GM21447 (cell line): ENCODE results near the gene EVA1A.

Source experiments
- ATAC-seq: cut with Tn5 transposase; IDR thresholded peaks from one replicate; pipeline ENCODE4 v1.9.1; 2021; ENCODE audit not compliant: unreplicated experiment

The EVA1A gene

GRCh38 chr2:75592030-75592429, 31.3 kb upstream of the EVA1A start:
- no peak for ATAC-seq

GRCh38 chr2:75589391-75590105, 28.8 kb upstream of the EVA1A start:
- no peak for ATAC-seq

GRCh38 chr2:75587954-75588587, 27.3 kb upstream of the EVA1A start:
- ATAC-seq = no peak

GRCh38 chr2:75586971-75587370, 26.2 kb upstream of the EVA1A start:
- ATAC-seq = no peak

- ATAC-seq = no peak
Measured at GRCh38 chr2:75582840-75583239, 22.1 kb upstream of the EVA1A start.

GRCh38 chr2:75580606-75581005, 19.9 kb upstream of the EVA1A start:
- no peak for ATAC-seq

- ATAC-seq = no peak
Measured at GRCh38 chr2:75580156-75580555, 19.4 kb upstream of the EVA1A start.

- no peak for ATAC-seq
Measured at GRCh38 chr2:75579186-75579585, 18.4 kb upstream of the EVA1A start.

- ATAC-seq = no peak
Measured at GRCh38 chr2:75577280-75577679, 16.5 kb upstream of the EVA1A start.

GRCh38 chr2:75574106-75574505, 13.4 kb upstream of the EVA1A start:
- ATAC-seq = no peak

GRCh38 chr2:75573145-75573878, 12.6 kb upstream of the EVA1A start:
- no peak for ATAC-seq

GRCh38 chr2:75571730-75572430, 11.1 kb upstream of the EVA1A start:
- ATAC-seq = no peak

GRCh38 chr2:75570948-75571729, 10.4 kb upstream of the EVA1A start:
- ATAC-seq = no peak

- no peak for ATAC-seq
Measured at GRCh38 chr2:75570024-75570947, 9.5 kb upstream of the EVA1A start.

- ATAC-seq = no peak
Measured at GRCh38 chr2:75569546-75569945, 8.8 kb upstream of the EVA1A start.

- no peak for ATAC-seq
Measured at GRCh38 chr2:75568174-75568573, 7.4 kb upstream of the EVA1A start.

- ATAC-seq = no peak
Measured at GRCh38 chr2:75565472-75566462, 5.0 kb upstream of the EVA1A start.

- ATAC-seq = no peak
Measured at GRCh38 chr2:75564713-75565359, 4.1 kb upstream of the EVA1A start.
